ENCODE results near the gene SMG6.

Gene SMG6

GRCh38 chr17:2215616-2216364 is 87.8 kb downstream of the SMG6 start:
- H3K27me3 ChIP-seq (ENCODE audit: control insufficient read depth, insufficient read depth, low read length, poor library complexity, severe bottlenecking): no peaks in the 10 kb centered on the region
- no peaks in the 10 kb centered on the region for H3K9me3 ChIP-seq (ENCODE audit: control insufficient read depth, low read length)
- H3K27ac ChIP-seq (ENCODE audit: insufficient read depth, low read depth, low read length, poor library complexity, severe bottlenecking): no peak overlapping the region
- H3K4me1 ChIP-seq (ENCODE audit: control insufficient read depth, insufficient read depth, low read length): peaks cover 25% of the 10 kb centered on the region
- WGBS, 2 experiments: 45% methylated on average over 18 of the region's 18 CpGs
- H3K4me3 ChIP-seq (ENCODE audit: insufficient read depth, low read depth, low read length): no peak overlapping the region
- H3K36me3 ChIP-seq (ENCODE audit: control insufficient read depth, insufficient read depth, low read length): no peaks in the 10 kb centered on the region

- 88% methylated on average over 10 to 11 of the region's 11 CpGs for WGBS, 2 experiments
- H3K27ac ChIP-seq (ENCODE audit: insufficient read depth, low read depth, low read length, poor library complexity, severe bottlenecking): no peak overlapping the region
- no peaks in the 10 kb centered on the region for H3K9me3 ChIP-seq (ENCODE audit: control insufficient read depth, low read length)
- H3K36me3 ChIP-seq (ENCODE audit: control insufficient read depth, insufficient read depth, low read length): no peaks in the 10 kb centered on the region
- no peaks in the 10 kb centered on the region for H3K27me3 ChIP-seq (ENCODE audit: control insufficient read depth, insufficient read depth, low read length, poor library complexity, severe bottlenecking)
- H3K4me1 ChIP-seq (ENCODE audit: control insufficient read depth, insufficient read depth, low read length): peaks cover 25% of the 10 kb centered on the region
- H3K4me3 ChIP-seq (ENCODE audit: insufficient read depth, low read depth, low read length): no peak overlapping the region
Observed at GRCh38 chr17:2214929-2215615, 88.5 kb downstream of the SMG6 start.

- H3K27ac ChIP-seq (ENCODE audit: insufficient read depth, low read depth, low read length, poor library complexity, severe bottlenecking): peak overlapping the region; percentile 47
- no peaks in the 10 kb centered on the region for H3K27me3 ChIP-seq (ENCODE audit: control insufficient read depth, insufficient read depth, low read length, poor library complexity, severe bottlenecking)
- H3K9me3 ChIP-seq (ENCODE audit: control insufficient read depth, low read length): no peaks in the 10 kb centered on the region
- no peak overlapping the region for H3K4me3 ChIP-seq (ENCODE audit: insufficient read depth, low read depth, low read length)
- no peaks in the 10 kb centered on the region for H3K36me3 ChIP-seq (ENCODE audit: control insufficient read depth, insufficient read depth, low read length)
- H3K4me1 ChIP-seq (ENCODE audit: control insufficient read depth, insufficient read depth, low read length): peaks cover 25% of the 10 kb centered on the region
- 49 to 51% methylated on average over 16 to 17 of the region's 17 CpGs for whole genome bisulfite sequencing, 2 experiments
Observed at GRCh38 chr17:2214047-2214928, 89.3 kb downstream of the SMG6 start.

- H3K36me3 ChIP-seq (ENCODE audit: control insufficient read depth, insufficient read depth, low read length): no peaks in the 10 kb centered on the region
- no peak overlapping the region for H3K27ac ChIP-seq (ENCODE audit: insufficient read depth, low read depth, low read length, poor library complexity, severe bottlenecking)
- H3K9me3 ChIP-seq (ENCODE audit: control insufficient read depth, low read length): no peaks in the 10 kb centered on the region
- WGBS, 2 experiments: 91 to 95% methylated on average over 11 of the region's 11 CpGs
- H3K27me3 ChIP-seq (ENCODE audit: control insufficient read depth, insufficient read depth, low read length, poor library complexity, severe bottlenecking): no peaks in the 10 kb centered on the region
- H3K4me1 ChIP-seq (ENCODE audit: control insufficient read depth, insufficient read depth, low read length): peaks cover 25% of the 10 kb centered on the region
- H3K4me3 ChIP-seq (ENCODE audit: insufficient read depth, low read depth, low read length): no peak overlapping the region
Observed at GRCh38 chr17:2213291-2213960, 90.2 kb downstream of the SMG6 start.

- no peak overlapping the region for H3K4me3 ChIP-seq (ENCODE audit: insufficient read depth, low read depth, low read length)
- H3K27me3 ChIP-seq (ENCODE audit: control insufficient read depth, insufficient read depth, low read length, poor library complexity, severe bottlenecking): no peaks in the 10 kb centered on the region
- no peak overlapping the region for H3K27ac ChIP-seq (ENCODE audit: insufficient read depth, low read depth, low read length, poor library complexity, severe bottlenecking)
- no peaks in the 10 kb centered on the region for H3K9me3 ChIP-seq (ENCODE audit: control insufficient read depth, low read length)
- 95 to 97% methylated on average over 10 of the region's 10 CpGs for WGBS, 2 experiments
- no peaks in the 10 kb centered on the region for H3K36me3 ChIP-seq (ENCODE audit: control insufficient read depth, insufficient read depth, low read length)
- H3K4me1 ChIP-seq (ENCODE audit: control insufficient read depth, insufficient read depth, low read length): peaks cover 25% of the 10 kb centered on the region
Observed at GRCh38 chr17:2212400-2212981, 91.1 kb downstream of the SMG6 start.

- Histone ChIP-seq H3K9me3 (ENCODE audit: control insufficient read depth, low read length) (no peaks in the 10 kb centered on the region), H3K4me3 (ENCODE audit: insufficient read depth, low read depth, low read length) (no peak overlapping the region), H3K27me3 (ENCODE audit: control insufficient read depth, insufficient read depth, low read length, poor library complexity, severe bottlenecking) (no peaks in the 10 kb centered on the region), H3K4me1 (ENCODE audit: control insufficient read depth, insufficient read depth, low read length) (peaks cover 25% of the 10 kb centered on the region), H3K27ac (ENCODE audit: insufficient read depth, low read depth, low read length, poor library complexity, severe bottlenecking) (no peak overlapping the region), H3K36me3 (ENCODE audit: control insufficient read depth, insufficient read depth, low read length) (no peaks in the 10 kb centered on the region)
- 94 to 98% methylated on average over 5 to 6 of the region's 6 CpGs for WGBS, 2 experiments
Observed at GRCh38 chr17:2211661-2212399, 91.8 kb downstream of the SMG6 start.

- Histone ChIP-seq H3K36me3 (ENCODE audit: control insufficient read depth, insufficient read depth, low read length) (no peaks in the 10 kb centered on the region), H3K9me3 (ENCODE audit: control insufficient read depth, low read length) (no peaks in the 10 kb centered on the region), H3K27ac (ENCODE audit: insufficient read depth, low read depth, low read length, poor library complexity, severe bottlenecking) (no peak overlapping the region), H3K4me3 (ENCODE audit: insufficient read depth, low read depth, low read length) (no peak overlapping the region), H3K4me1 (ENCODE audit: control insufficient read depth, insufficient read depth, low read length) (peaks cover 20% of the 10 kb centered on the region), H3K27me3 (ENCODE audit: control insufficient read depth, insufficient read depth, low read length, poor library complexity, severe bottlenecking) (no peaks in the 10 kb centered on the region)
- 70 to 71% methylated on average over 1 of the region's 2 CpGs for WGBS, 2 experiments
Observed at GRCh38 chr17:2210726-2211125, 92.9 kb downstream of the SMG6 start.

GRCh38 chr17:2207815-2208515 is 95.6 kb downstream of the SMG6 start:
- 89 to 90% methylated on average over 12 of the region's 12 CpGs for WGBS, 2 experiments
- no peaks in the 10 kb centered on the region for H3K27me3 ChIP-seq (ENCODE audit: control insufficient read depth, insufficient read depth, low read length, poor library complexity, severe bottlenecking)
- no peaks in the 10 kb centered on the region for H3K4me1 ChIP-seq (ENCODE audit: control insufficient read depth, insufficient read depth, low read length)

GRCh38 chr17:2204393-2204792 is 99.2 kb downstream of the SMG6 start:
- Histone ChIP-seq H3K27me3 (ENCODE audit: control insufficient read depth, insufficient read depth, low read length, poor library complexity, severe bottlenecking) (no peaks in the 10 kb centered on the region), H3K4me1 (ENCODE audit: control insufficient read depth, insufficient read depth, low read length) (no peaks in the 10 kb centered on the region), H3K9me3 (ENCODE audit: control insufficient read depth, low read length) (no peaks in the 10 kb centered on the region), H3K27ac (ENCODE audit: insufficient read depth, low read depth, low read length, poor library complexity, severe bottlenecking) (no peak overlapping the region), H3K4me3 (ENCODE audit: insufficient read depth, low read depth, low read length) (no peak overlapping the region), H3K36me3 (ENCODE audit: control insufficient read depth, insufficient read depth, low read length) (no peaks in the 10 kb centered on the region)
- WGBS, 2 experiments: 93 to 94% methylated on average over 7 of the region's 7 CpGs

More at GRCh38 chr17:2207815-2208515, 95.6 kb downstream of the SMG6 start:
- H3K4me3 ChIP-seq (ENCODE audit: insufficient read depth, low read depth, low read length): no peak overlapping the region
- no peaks in the 10 kb centered on the region for H3K36me3 ChIP-seq (ENCODE audit: control insufficient read depth, insufficient read depth, low read length)
- H3K27ac ChIP-seq (ENCODE audit: insufficient read depth, low read depth, low read length, poor library complexity, severe bottlenecking): no peak overlapping the region
- H3K9me3 ChIP-seq (ENCODE audit: control insufficient read depth, low read length): no peaks in the 10 kb centered on the region

Data from ectodermal cell (in vitro differentiated cells).